T47D (cell line): ENCODE results near the gene ACACB.

Source experiments
- DNase-seq, 2 experiments: peaks; one replicate each; pipeline versions ENCODE4 v3.0.0 to v3.0.0-alpha.2; 2011 to 2012; ENCODE audit warnings: low read depth in 1 of 2, low spot score in 1 of 2
- JUND ChIP-seq: IDR thresholded peaks from 2 replicates; pipeline ENCODE4 v1.6.1; 2012; ENCODE audit warnings: low read depth
- in situ Hi-C: cut with HindIII; loops from 2 replicates; pipeline ENCODE4 v1.10.0; 2016; ENCODE audit warnings: low sequenced_read_pairs, low pct_unique_long_range_greater_than_20kb

ACACB gene

GRCh38 chr12:109200825-109201495 is 84.6 kb downstream of the ACACB start:
- DNase-seq, result no peak
- TF ChIP-seq JUND, result no peak
- in situ Hi-C loops, result no loop called here

DNA sequence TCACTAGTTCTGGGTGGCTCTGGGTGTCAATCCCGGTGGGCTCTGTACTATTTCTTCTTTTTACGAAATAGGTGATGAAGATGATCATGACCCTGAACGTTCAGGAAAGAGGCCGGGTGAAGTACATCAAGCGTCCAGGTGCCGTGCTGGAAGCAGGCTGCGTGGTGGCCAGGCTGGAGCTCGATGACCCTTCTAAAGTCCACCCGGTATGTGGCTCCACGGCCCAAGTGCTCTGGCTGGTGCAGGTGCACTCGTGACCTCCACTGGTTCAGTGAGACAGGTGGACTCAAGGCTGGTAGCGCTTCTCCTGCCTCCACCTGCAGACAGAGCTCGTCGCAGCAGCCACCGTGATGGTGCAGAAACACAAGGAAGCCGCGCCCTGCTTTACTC is 85.1 kb downstream of the ACACB start:
- no peak for DNase-seq
- in situ Hi-C loops, result no loop called here
- TF ChIP-seq JUND, result no peak

- in situ Hi-C loops, result no loop called here
- DNase-seq, result no peak
- no peak for TF ChIP-seq JUND
These were observed 86.4 kb downstream of the ACACB start for GRCh38 chr12:109202770-109203169.

- DNase-seq, result peak in 1 of 2 experiments; percentile 19
- TF ChIP-seq JUND, result no peak
- in situ Hi-C loops, result no loop called here
These were observed 87.1 kb downstream of the ACACB start for GRCh38 chr12:109203480-109203879.

- in situ Hi-C loops, result no loop called here
- DNase-seq, result no peak
- TF ChIP-seq JUND, result no peak
These were observed 92.7 kb downstream of the ACACB start for GRCh38 chr12:109209082-109209481.

- no peak for TF ChIP-seq JUND
- in situ Hi-C loops, result no loop called here
These were observed 96.2 kb downstream of the ACACB start for GRCh38 chr12:109212460-109213115.

GRCh38 chr12:109214131-109214530 is 97.7 kb downstream of the ACACB start:
- TF ChIP-seq JUND, result no peak
- in situ Hi-C loops, result no loop called here
- peak in 1 of 2 experiments; percentile 16 for DNase-seq

More at GRCh38 chr12:109212460-109213115, 96.2 kb downstream of the ACACB start:
- no peak for DNase-seq

DNA sequence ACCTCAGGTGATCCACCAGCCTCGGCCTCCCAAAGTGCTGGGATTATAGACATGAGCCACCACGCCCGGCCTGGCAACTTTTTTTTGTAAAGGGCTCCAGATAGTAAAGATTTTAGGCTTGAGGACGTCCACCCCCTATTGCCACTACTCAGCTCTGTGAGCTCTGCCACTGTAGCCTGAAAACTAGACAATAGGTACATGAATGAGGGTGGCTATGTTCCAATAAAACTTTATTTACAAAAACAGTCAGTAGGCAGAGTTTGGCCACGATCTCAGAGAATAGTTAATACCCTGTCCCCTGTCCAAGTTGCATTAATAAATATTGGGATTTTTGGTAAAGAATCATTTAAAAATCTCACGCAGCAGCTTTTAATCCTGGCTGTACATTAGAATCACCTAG is 102.6 kb downstream of the ACACB start:
- in situ Hi-C loops, result no loop called here
- TF ChIP-seq JUND, result no peak
- no peak for DNase-seq

GRCh38 chr12:109219938-109220337 is 103.6 kb downstream of the ACACB start:
- no peak for TF ChIP-seq JUND
- no peak for DNase-seq
- in situ Hi-C loops, result no loop called here

DNA sequence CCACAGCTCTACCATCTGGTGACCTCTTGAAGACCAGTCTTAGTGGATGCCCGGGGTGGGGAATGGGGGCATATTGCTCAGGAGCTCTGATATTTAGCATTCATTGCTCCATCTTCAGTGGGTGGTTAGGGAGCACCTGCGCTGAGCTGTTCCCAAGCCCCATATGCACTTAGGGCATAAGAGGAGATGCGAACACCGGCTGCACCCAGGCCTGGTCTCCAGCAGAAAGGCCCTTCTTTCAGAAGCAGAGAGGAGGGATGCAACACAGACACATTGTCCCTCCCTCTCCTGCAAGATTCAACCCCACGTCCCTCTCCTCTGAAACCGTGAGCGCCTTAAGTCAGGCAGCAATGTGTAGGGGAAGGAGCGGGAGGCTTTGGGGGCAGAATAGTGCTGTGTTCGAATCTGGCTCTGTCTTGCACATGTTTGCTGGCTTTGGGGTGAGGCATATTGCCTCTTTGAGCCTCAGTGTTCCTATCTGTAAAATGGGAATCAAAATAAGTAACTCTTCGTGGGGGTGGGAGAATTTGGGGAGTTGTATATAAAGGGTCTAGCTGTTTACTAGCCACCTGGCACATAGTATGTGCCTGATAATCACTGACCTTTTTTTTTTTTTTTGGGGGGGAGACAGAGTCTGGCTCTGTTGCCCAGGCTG is 105.0 kb downstream of the ACACB start:
- DNase-seq, result no peak
- TF ChIP-seq JUND, result no peak
- in situ Hi-C loops, result no loop called here

- DNase-seq, result no peak
- in situ Hi-C loops, result no loop called here
- TF ChIP-seq JUND, result no peak
These were observed 105.7 kb downstream of the ACACB start for GRCh38 chr12:109222062-109222461.

GRCh38 chr12:109222496-109222895 is 106.1 kb downstream of the ACACB start:
- in situ Hi-C loops, result no loop called here
- DNase-seq, result no peak
- TF ChIP-seq JUND, result no peak

DNA sequence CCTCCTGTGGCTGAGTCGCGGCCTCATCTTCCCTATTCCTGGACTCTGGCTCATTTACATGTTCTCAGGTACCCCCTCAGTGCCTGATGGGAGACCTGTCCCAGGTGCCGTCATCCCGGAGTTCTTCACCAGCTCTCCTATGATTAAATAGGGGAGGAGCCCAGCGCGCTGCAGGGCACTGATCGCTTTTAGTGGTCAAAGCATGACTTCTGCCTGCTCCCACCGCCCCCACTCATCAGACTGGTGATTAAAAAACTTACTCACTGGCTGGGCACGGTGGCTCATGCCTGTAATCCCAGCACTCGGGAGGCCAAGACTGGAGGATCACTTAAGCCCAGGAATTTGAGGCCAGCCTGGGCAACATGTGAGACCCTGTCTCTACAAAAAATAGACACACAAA is 106.8 kb downstream of the ACACB start:
- in situ Hi-C loops, result no loop called here
- no peak for DNase-seq
- no peak for TF ChIP-seq JUND
